Tibial nerve (tissue), 4 donors: ENCODE measurements around the gene ASB14. TPM values are rescaled to one million over a fixed set of nuclear protein-coding genes. Genes with fewer than 3 reads are reported as not detected.

ENCODE experiments used
- DNase-seq, 2 donors: peaks; one replicate each; pipeline ENCODE4 v3.0.0-alpha.2; 2019; ENCODE audit warnings: low spot score in 2 of 2
- H3K27ac ChIP-seq, 4 donors: fragments of 200-600 bp; sonication (generic) in 3 of 4; one replicate each; pipeline ENCODE4 v1.5.1; 2017 to 2019; ENCODE audit warnings: mild to moderate bottlenecking in 1 of 4
- H3K27me3 ChIP-seq, 2 donors: fragments of 200-600 bp; sonication (generic) in 1 of 2; one replicate each; pipeline versions ENCODE4 v1.5.1 to v1.6.0; 2017 to 2019
- H3K36me3 ChIP-seq, 3 donors: fragments of 200-600 bp; sonication (generic); one replicate each; pipeline ENCODE4 v1.5.1; 2018 to 2019
- H3K4me1 ChIP-seq, 4 donors: fragments of 200-600 bp; sonication (generic) in 3 of 4; one replicate each; pipeline ENCODE4 v1.5.1; 2017 to 2019
- H3K4me3 ChIP-seq, 4 donors: fragments of 200-600 bp; sonication (generic) in 3 of 4; one replicate each; pipeline ENCODE4 v1.5.1; 2017 to 2019; ENCODE audit warnings: mild to moderate bottlenecking in 1 of 4, moderate library complexity in 1 of 4
- H3K9me3 ChIP-seq, 4 donors: fragments of 200-600 bp; sonication (generic) in 3 of 4; one replicate each; pipeline ENCODE4 v1.5.1; 2017 to 2019
- CTCF ChIP-seq, 5 experiments: fragments of 200-600 bp in 3 of 5; fragments of 450-650 bp in 2 of 5; sonication (generic) in 3 of 5; IDR thresholded peaks; one replicate each; pipeline ENCODE4 v1.5.1; 2016 to 2019; ENCODE audit warnings: antibody characterized with exemption in 5 of 5, mild to moderate bottlenecking in 3 of 5, moderate library complexity in 2 of 5
- EP300 ChIP-seq, 2 donors: sonication (generic); formaldehyde crosslinking; IDR thresholded peaks; one replicate each; pipeline ENCODE4 v1.6.1; 2017; ENCODE audit warnings: antibody characterized with exemption in 2 of 2, mild to moderate bottlenecking in 1 of 2
- POLR2A ChIP-seq, 2 donors: fragments of 450-650 bp; IDR thresholded peaks; one replicate each; pipeline ENCODE4 v1.6.1; 2017; ENCODE audit warnings: antibody characterized with exemption in 2 of 2, mild to moderate bottlenecking in 2 of 2, moderate library complexity in 2 of 2
- WGBS, 2 donors: methylation state at CpG; one replicate each; pipeline ENCODE4 v1.1.5; 2018; 5-methylcytosine and 5-hydroxymethylcytosine counted together
- total RNA-seq, 4 donors: library from RNA; depleted of rRNA; stranded (reverse); fragments of >200 nt; gene quantifications; one replicate each; pipeline ENCODE4 v1.1.0, GENCODE V29; 2016

Gene ASB14
- total RNA-seq, 4 donors from 2014 or later = not detected

GRCh38 chr3:57261119-57261518 is 31.4 kb downstream of the ASB14 start:
- no peak overlapping the region for H3K27ac ChIP-seq
- H3K27me3 ChIP-seq = no peaks in the 10 kb centered on the region
- TF ChIP-seq CTCF (IDR thresholded peaks at IDR 0.05) (no peak), POLR2A (IDR thresholded peaks at IDR 0.05) (no peak), EP300 (IDR thresholded peaks at IDR 0.05) (no peak)
- no peaks in the 10 kb centered on the region for H3K4me1 ChIP-seq
- no peak for DNase-seq
- H3K9me3 ChIP-seq = peaks cover 0 to 12% (median 0%) of the 10 kb centered on the region in 4 donors
- no peak overlapping the region for H3K4me3 ChIP-seq
- H3K36me3 ChIP-seq = peaks cover 0 to 94% (median 9%) of the 10 kb centered on the region in 3 donors
- 89 to 93% methylated on average over 4 of the region's 4 CpGs for WGBS, 2 donors

- TF ChIP-seq CTCF (IDR thresholded peaks at IDR 0.05) = no peak
- TF ChIP-seq EP300 (IDR thresholded peaks at IDR 0.05) = no peak
- no peak for TF ChIP-seq POLR2A (IDR thresholded peaks at IDR 0.05)
- Histone ChIP-seq H3K9me3 (no peaks in the 10 kb centered on the region), H3K27me3 (no peaks in the 10 kb centered on the region), H3K4me1 (peaks cover 0 to 4% (median 0%) of the 10 kb centered on the region in 4 donors), H3K36me3 (peaks cover 0 to 76% (median 13%) of the 10 kb centered on the region in 3 donors), H3K4me3 (no peak overlapping the region), H3K27ac (no peak overlapping the region)
- DNase-seq = no peak
These were observed 34.8 kb downstream of the ASB14 start for GRCh38 chr3:57257678-57258077.

GRCh38 chr3:57256844-57257243 is 35.6 kb downstream of the ASB14 start:
- TF ChIP-seq EP300 (IDR thresholded peaks at IDR 0.05) (no peak), POLR2A (IDR thresholded peaks at IDR 0.05) (no peak), CTCF (IDR thresholded peaks at IDR 0.05) (no peak)
- Histone ChIP-seq H3K27ac (no peak overlapping the region), H3K36me3 (peaks cover 0 to 68% (median 13%) of the 10 kb centered on the region in 3 donors), H3K27me3 (no peaks in the 10 kb centered on the region), H3K4me1 (peaks cover 0 to 6% (median 0%) of the 10 kb centered on the region in 4 donors), H3K4me3 (no peak overlapping the region), H3K9me3 (no peaks in the 10 kb centered on the region)
- WGBS, 2 donors = 74 to 82% methylated on average over 3 of the region's 3 CpGs
- DNase-seq = no peak

GRCh38 chr3:57252404-57252803 is 40.1 kb downstream of the ASB14 start:
- Histone ChIP-seq H3K27me3 (no peaks in the 10 kb centered on the region), H3K9me3 (no peaks in the 10 kb centered on the region), H3K4me1 (peaks cover 0 to 6% (median 0%) of the 10 kb centered on the region in 4 donors), H3K27ac (no peak overlapping the region), H3K36me3 (peaks cover 0 to 55% (median 4%) of the 10 kb centered on the region in 3 donors), H3K4me3 (no peak overlapping the region)
- DNase-seq = no peak
- WGBS, 2 donors = 60 to 64% methylated on average over 1 of the region's 1 CpG
- no peak for TF ChIP-seq CTCF (IDR thresholded peaks at IDR 0.05)
- TF ChIP-seq EP300 (IDR thresholded peaks at IDR 0.05) = no peak
- TF ChIP-seq POLR2A (IDR thresholded peaks at IDR 0.05) = no peak

GRCh38 chr3:57244946-57245345 is 47.5 kb downstream of the ASB14 start:
- Histone ChIP-seq H3K36me3 (peaks cover 0 to 96% (median 0%) of the 10 kb centered on the region in 3 donors), H3K27ac (no peak overlapping the region), H3K27me3 (no peaks in the 10 kb centered on the region), H3K4me1 (no peaks in the 10 kb centered on the region), H3K4me3 (no peak overlapping the region), H3K9me3 (no peaks in the 10 kb centered on the region)
- 86 to 88% methylated on average over 2 of the region's 2 CpGs for WGBS, 2 donors
- DNase-seq = no peak
- no peak for TF ChIP-seq EP300 (IDR thresholded peaks at IDR 0.05)
- TF ChIP-seq CTCF (IDR thresholded peaks at IDR 0.05) = no peak
- TF ChIP-seq POLR2A (IDR thresholded peaks at IDR 0.05) = no peak
